Mesenchymal stem cell (in vitro differentiated cells and primary cell): Measurements from ENCODE around the gene RDH13. TPM values are rescaled to one million over a fixed set of nuclear protein-coding genes. Genes with fewer than 3 reads are reported as not detected.

Experiments used
- DNase-seq: peaks from one replicate; pipeline ENCODE4 v3.0.0-alpha.2; 2013
- H2AFZ ChIP-seq: one replicate; pipeline ENCODE4 v1.6.1; 2013; ENCODE audit warnings: low read depth, mild to moderate bottlenecking, control low read depth, inconsistent platforms, low read length, moderate library complexity
- H2AK5ac ChIP-seq: 2 replicates; pipeline ENCODE4 v1.6.1; 2013; ENCODE audit warnings: low read length, moderate library complexity, mild to moderate bottlenecking, inconsistent platforms; ENCODE audit not compliant: severe bottlenecking
- H2BK120ac ChIP-seq: one replicate; pipeline ENCODE4 v1.6.1; 2013; ENCODE audit warnings: low read depth, mild to moderate bottlenecking, inconsistent platforms, low read length, moderate library complexity
- H2BK12ac ChIP-seq, 2 experiments: one replicate each; pipeline ENCODE4 v1.6.1; 2013; ENCODE audit warnings: inconsistent platforms in 2 of 2, low read length in 2 of 2, mild to moderate bottlenecking in 2 of 2, moderate library complexity in 2 of 2, control low read depth in 1 of 2
- H2BK15ac ChIP-seq: one replicate; pipeline ENCODE4 v1.6.1; 2013; ENCODE audit warnings: mild to moderate bottlenecking, low read depth, inconsistent platforms; ENCODE audit not compliant: poor library complexity, severe bottlenecking
- H2BK5ac ChIP-seq: 2 replicates; pipeline ENCODE4 v1.6.1; 2013; ENCODE audit warnings: low read depth, mild to moderate bottlenecking, low read length, control low read depth, inconsistent platforms; ENCODE audit not compliant: poor library complexity, severe bottlenecking
- H3K14ac ChIP-seq, 2 experiments: one replicate each; pipeline ENCODE4 v1.6.1; 2013; ENCODE audit warnings: inconsistent platforms in 2 of 2, low read length in 2 of 2, control low read depth in 1 of 2, mild to moderate bottlenecking in 1 of 2, moderate library complexity in 1 of 2
- H3K18ac ChIP-seq, 2 experiments: one replicate each; pipeline ENCODE4 v1.6.1; 2013; ENCODE audit warnings: inconsistent platforms in 2 of 2, low read length in 2 of 2, control low read depth in 1 of 2, low read depth in 1 of 2, mild to moderate bottlenecking in 1 of 2
- H3K23ac ChIP-seq, 2 experiments: one replicate each; pipeline ENCODE4 v1.6.1; 2013; ENCODE audit warnings: inconsistent platforms in 2 of 2, low read length in 2 of 2, mild to moderate bottlenecking in 2 of 2, moderate library complexity in 2 of 2, control low read depth in 1 of 2
- H3K27ac ChIP-seq: 2 replicates; pipeline ENCODE4 v1.5.1; 2013; ENCODE audit warnings: mild to moderate bottlenecking, moderate library complexity, low read length, control low read depth, inconsistent platforms; ENCODE audit not compliant: poor library complexity, severe bottlenecking
- H3K27me3 ChIP-seq, 2 experiments: 2 replicates each; pipeline versions ENCODE4 v1.6.1 to v1.7.0; 2013; ENCODE audit warnings: low read length in 2 of 2, mild to moderate bottlenecking in 2 of 2, moderate library complexity in 2 of 2, control low read depth in 1 of 2, inconsistent platforms in 1 of 2; ENCODE audit not compliant: control insufficient read depth in 1 of 2, insufficient read depth in 1 of 2
- H3K36me3 ChIP-seq, 2 experiments: 2 replicates each; pipeline versions ENCODE4 v1.6.1 to v1.7.0; 2013; ENCODE audit warnings: low read length in 2 of 2, control low read depth in 1 of 2, inconsistent platforms in 1 of 2, low read depth in 1 of 2, mild to moderate bottlenecking in 1 of 2; ENCODE audit not compliant: insufficient read depth in 2 of 2, control insufficient read depth in 1 of 2
- H3K4ac ChIP-seq, 2 experiments: one replicate each; pipeline ENCODE4 v1.6.1; 2013; ENCODE audit warnings: inconsistent platforms in 2 of 2, low read length in 2 of 2, mild to moderate bottlenecking in 2 of 2, moderate library complexity in 2 of 2, control low read depth in 1 of 2, low read depth in 1 of 2
- H3K4me1 ChIP-seq: 2 replicates; pipeline ENCODE4 v1.6.1; 2013; ENCODE audit warnings: low read depth, low read length, control low read depth; ENCODE audit not compliant: control insufficient read depth, insufficient read depth
- H3K4me2 ChIP-seq: 2 replicates; pipeline ENCODE4 v1.6.1; 2013; ENCODE audit warnings: low read length, mild to moderate bottlenecking, inconsistent platforms; ENCODE audit not compliant: poor library complexity, severe bottlenecking
- H3K4me3 ChIP-seq, 2 experiments: 2 replicates each; pipeline versions ENCODE4 v1.5.1 to v1.7.0; 2013; ENCODE audit warnings: low read length in 2 of 2, mild to moderate bottlenecking in 2 of 2, control low read depth in 1 of 2, low read depth in 1 of 2; ENCODE audit not compliant: insufficient read depth in 1 of 2
- H3K79me1 ChIP-seq: replicated peaks from 2 replicates; pipeline ENCODE4 v1.6.1; 2013; ENCODE audit warnings: mild to moderate bottlenecking, control low read depth, low read length, inconsistent platforms; ENCODE audit not compliant: poor library complexity, severe bottlenecking
- H3K9ac ChIP-seq: 2 replicates; pipeline ENCODE4 v1.7.0; 2013; ENCODE audit warnings: mild to moderate bottlenecking, low read length, moderate library complexity
- H3K9me3 ChIP-seq: 2 replicates; pipeline ENCODE4 v1.7.0; 2013; ENCODE audit warnings: mild to moderate bottlenecking, low read length; ENCODE audit not compliant: control insufficient read depth
- H4K8ac ChIP-seq: one replicate; pipeline ENCODE4 v1.6.1; 2013; ENCODE audit warnings: inconsistent platforms, mild to moderate bottlenecking, low read length, moderate library complexity
- H4K91ac ChIP-seq: one replicate; pipeline ENCODE4 v1.6.1; 2013; ENCODE audit warnings: mild to moderate bottlenecking, low read length, inconsistent platforms
- WGBS: methylation state at CpG from one replicate; pipeline ENCODE4 v1.1.7; 2013; ENCODE audit warnings: mixed read lengths; 5-methylcytosine and 5-hydroxymethylcytosine counted together
- polyA plus RNA-seq, 2 experiments: library from polyadenylated mRNA; stranded (reverse); fragments of 200-250 nt; gene quantifications; one replicate each; pipeline ENCODE4 v1.2.3, GENCODE V29; 2013

The RDH13 gene
- 5.1 TPM for polyA plus RNA-seq (2013, experiment 1 of 2)
- polyA plus RNA-seq (2013, experiment 2 of 2), result 5.3 TPM

- peak within 1 kb of the TSS in 1 of 2 experiments; percentile 3 for H2BK12ac ChIP-seq
- H2BK15ac ChIP-seq, result peak within 1 kb of the TSS; percentile 21
- peaks cover 20 to 21% of the 10 kb centered on the region in 2 experiments for H3K27me3 ChIP-seq
- H3K4me3 ChIP-seq, result peak within 1 kb of the TSS; percentile 86 to 90
- peak within 1 kb of the TSS; percentile 87 to 96 for H3K18ac ChIP-seq
- H2AFZ ChIP-seq, result peak within 1 kb of the TSS; percentile 96
- whole genome bisulfite sequencing, result 2% methylated on average over 48 of the region's 70 CpGs
- peak within 1 kb of the TSS; percentile 91 for H4K91ac ChIP-seq
- peak within 1 kb of the TSS; percentile 87 to 93 for H3K14ac ChIP-seq
- peak within 1 kb of the TSS; percentile 84 for H4K8ac ChIP-seq
- H3K9me3 ChIP-seq, result no peaks in the 10 kb centered on the region
- peaks cover 5% of the 10 kb centered on the region for H3K4me1 ChIP-seq
- H2BK5ac ChIP-seq, result no peak within 1 kb of the TSS
- H3K4ac ChIP-seq, result peak within 1 kb of the TSS in 1 of 2 experiments; percentile 40
- peak within 1 kb of the TSS; percentile 98 for H3K4me2 ChIP-seq
- no peak within 1 kb of the TSS for H2AK5ac ChIP-seq
- no peak within 1 kb of the TSS for H3K23ac ChIP-seq
- no peak within 1 kb of the TSS for H3K27ac ChIP-seq
- peak; percentile 95 for DNase-seq
- H2BK120ac ChIP-seq, result no peak within 1 kb of the TSS
- H3K36me3 ChIP-seq, result peaks cover 4 to 12% of the 10 kb centered on the region in 2 experiments
- H3K9ac ChIP-seq, result peak within 1 kb of the TSS; percentile 87
- peaks cover 10% of the 10 kb centered on the region for H3K79me1 ChIP-seq
Measured at GRCh38 chr19:55062735-55063491, at the start of gene RDH13. Gene RDH13, minus strand, starts transcription at chr19:55063148. Its CDS starts 116 bp downstream, at chr19:55063032.

GRCh38 chr19:55112246-55112776 lies 49.4 kb upstream of the RDH13 start:
- no peaks in the 10 kb centered on the region for H3K27me3 ChIP-seq
- no peak overlapping the region for H2BK5ac ChIP-seq
- H3K27ac ChIP-seq, result no peak overlapping the region
- no peak overlapping the region for H4K91ac ChIP-seq
- H3K79me1 ChIP-seq, result peaks cover 36% of the 10 kb centered on the region
- H3K4me1 ChIP-seq, result peaks cover 46% of the 10 kb centered on the region
- H3K18ac ChIP-seq, result no peak overlapping the region
- no peak overlapping the region for H4K8ac ChIP-seq
- H2BK120ac ChIP-seq, result no peak overlapping the region
- no peak for DNase-seq
- H3K23ac ChIP-seq, result no peak overlapping the region
- peak overlapping the region; percentile 100 for H3K9ac ChIP-seq
- H3K4ac ChIP-seq, result no peak overlapping the region
- H3K9me3 ChIP-seq, result no peaks in the 10 kb centered on the region
- no peak overlapping the region for H2AK5ac ChIP-seq
- H2BK12ac ChIP-seq, result no peak overlapping the region
- H3K14ac ChIP-seq, result no peak overlapping the region
- peaks cover 30 to 52% of the 10 kb centered on the region in 2 experiments for H3K36me3 ChIP-seq
- WGBS, result 98% methylated on average over 25 of the region's 25 CpGs
- no peak overlapping the region for H3K4me2 ChIP-seq
- H2AFZ ChIP-seq, result no peak overlapping the region
- no peak overlapping the region for H3K4me3 ChIP-seq
- no peak overlapping the region for H2BK15ac ChIP-seq

- Histone ChIP-seq H3K79me1 (peaks cover 42% of the 10 kb centered on the region), H3K4ac (no peak overlapping the region), H2BK120ac (no peak overlapping the region), H4K91ac (no peak overlapping the region), H3K18ac (no peak overlapping the region), H4K8ac (no peak overlapping the region), H3K9me3 (no peaks in the 10 kb centered on the region), H3K4me3 (peak overlapping the region in 1 of 2 experiments; percentile 47), H3K4me1 (peaks cover 44% of the 10 kb centered on the region), H3K4me2 (no peak overlapping the region), H3K9ac (peak overlapping the region; percentile 84), H2AK5ac (no peak overlapping the region), H3K27ac (no peak overlapping the region), H3K23ac (no peak overlapping the region), H3K36me3 (peaks cover 37 to 57% of the 10 kb centered on the region in 2 experiments), H2BK15ac (no peak overlapping the region), H2BK5ac (no peak overlapping the region), H2BK12ac (no peak overlapping the region), H3K14ac (no peak overlapping the region), H3K27me3 (no peaks in the 10 kb centered on the region), H2AFZ (no peak overlapping the region)
- no peak for DNase-seq
- WGBS, result 98% methylated on average over 19 of the region's 21 CpGs
Measured at GRCh38 chr19:55111238-55111831, 48.4 kb upstream of the RDH13 start.
